Heart right ventricle (tissue), 16 donors: ENCODE data around the gene SLC25A13. TPM values are rescaled to one million over a fixed set of nuclear protein-coding genes. Genes with fewer than 3 reads are reported as not detected.

Source experiments
- ATAC-seq, 8 donors: fragments of 200-7000 bp; cut with Tn5 transposase; one replicate each; pipeline ENCODE4 v1.9.1; 2020; ENCODE audit warnings: mild to moderate bottlenecking in 8 of 8, moderate library complexity in 8 of 8, moderate number of reproducible peaks in 1 of 8
- DNase-seq, 2 donors: peaks; one replicate each; pipeline ENCODE4 v3.0.0-alpha.2; 2020
- H3K27ac ChIP-seq, 10 donors: fragments of 200-600 bp; sonication (generic) in 2 of 10; one replicate each; pipeline versions ENCODE4 v1.5.0 to v1.8.0; 2020 to 2022; ENCODE audit warnings: mild to moderate bottlenecking in 3 of 10
- H3K27me3 ChIP-seq, 7 donors: fragments of 200-600 bp; one replicate each; pipeline ENCODE4 v1.8.0; 2021 to 2022; ENCODE audit warnings: mild to moderate bottlenecking in 2 of 7
- H3K36me3 ChIP-seq, 9 donors: fragments of 200-600 bp; sonication (generic) in 1 of 9; one replicate each; pipeline versions ENCODE4 v1.5.0 to v1.8.0; 2020 to 2022; ENCODE audit warnings: mild to moderate bottlenecking in 2 of 9
- H3K4me1 ChIP-seq, 9 donors: fragments of 200-600 bp; sonication (generic) in 1 of 9; one replicate each; pipeline versions ENCODE4 v1.5.0 to v1.8.0; 2020 to 2022; ENCODE audit warnings: mild to moderate bottlenecking in 4 of 9
- H3K4me3 ChIP-seq, 10 donors: fragments of 200-600 bp; sonication (generic) in 2 of 10; one replicate each; pipeline versions ENCODE4 v1.5.0 to v1.8.0; 2020 to 2022; ENCODE audit warnings: mild to moderate bottlenecking in 7 of 10, moderate library complexity in 2 of 10
- H3K9me3 ChIP-seq, 11 donors: fragments of 200-600 bp in 10 of 11; sonication (generic) in 2 of 11; one replicate each; pipeline versions ENCODE4 v1.5.0 to v1.8.0; 2013 to 2022; ENCODE audit warnings: mild to moderate bottlenecking in 2 of 11, control low read depth in 1 of 11, moderate library complexity in 1 of 11
- CTCF ChIP-seq, 9 donors: fragments of 200-600 bp; sonication (generic) in 2 of 9; IDR thresholded peaks; one replicate each; pipeline versions ENCODE4 v1.5.0 to v1.8.0; 2021 to 2022; ENCODE audit warnings: antibody characterized with exemption in 9 of 9, mild to moderate bottlenecking in 5 of 9, moderate library complexity in 1 of 9
- WGBS, 2 donors: extraction: QIAGEN DNeasy Blood & Tissue Kit; methylation state at CpG; one replicate each; pipeline ENCODE4 v1.1.7; 2013; ENCODE audit warnings: inconsistent platforms in 1 of 2; 5-methylcytosine and 5-hydroxymethylcytosine counted together
- intact Hi-C, 10 donors: fragments of 100-400 bp; cut with DNase I; formaldehyde crosslinking; loops; one replicate each; pipeline versions ENCODE4 v1.11.1 to v1.14.2; 2022
- polyA plus RNA-seq, 2 donors: library from polyadenylated mRNA; stranded (reverse); fragments of 200-250 nt; gene quantifications; one replicate each; pipeline ENCODE4 v1.2.3, GENCODE V29; 2013
- total RNA-seq, 10 donors: library from RNA; stranded (reverse); fragmentation: NEBNext Ultra II Directional in 3 of 10; extraction: Animal tissue kit (Norgen Biotek cat#: 25700) in 3 of 10; gene quantifications; one replicate each; pipeline versions ENCODE4 v1.2.1 to v1.2.4, GENCODE V29; 2021 to 2023
- donor health status: Arrhythmogenic right ventricular cardiomyopathy.
- donor health status: ischemic (EF 13 %, LVEDD 7.1; RV severe dilation, severe dysfunction).
- donor health status: healthy with polysubstance abuse.
- donor health status: DM: no; HTN: yes; CAD: no.
- donor health status: DM: no; HTN: no; CAD: no.
- donor health status: ischemic (EF 25% LVEDD 6.9; RV normal size, moderate dysfunction).
- donor health status: ischemic (EF 25% LVEDD 5.7; RV mildly dilated, moderate dysfunction).
- donor health status: healthy.
- donor health status: DM: yes; HTN: yes; CAD: no.
- donor health status: Ischemic cardiomyopathy.
- donor health status: ischemic (EF 35%, LVEDD 5.7; RV mildly dilated, moderate dysfunction).
- donor health status: nonischemic (EF 11% LVEDD 7.7; RV severe dilation, severe dysfunction).
- donor health status: DM: yes; HTN: yes; CAD: no.
- donor health status: PGD.
- donor health status: ischemic (EF 29% LVEDD 5.4; RV normal size, mild dysfunction).
- donor health status: nonischemic (EF 23%, LVEDD 6.1; RV moderate dilation, normal function).

Gene SLC25A13
- total and polyA plus RNA-seq, 12 donors = 5.2 to 15.3 (median 8.7) TPM

DNA sequence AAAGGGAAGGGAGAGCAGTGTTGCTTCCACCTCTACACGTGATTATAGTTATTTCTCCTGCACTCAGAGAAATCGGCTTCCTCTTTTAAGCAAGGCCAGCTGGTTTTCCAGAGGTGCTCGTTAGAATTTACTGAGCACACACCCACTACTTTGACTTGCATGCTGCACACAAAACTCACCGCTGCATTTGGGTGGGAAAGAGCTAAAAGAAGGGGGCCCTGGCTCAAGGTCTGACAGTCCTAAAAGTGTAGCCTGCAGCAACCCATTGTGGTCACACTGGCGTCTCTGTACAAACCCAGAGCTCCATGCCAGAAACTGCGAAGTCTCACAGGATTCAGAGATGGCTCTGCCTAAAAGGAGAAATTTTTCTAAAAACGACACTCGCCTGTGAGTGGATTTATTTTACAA is 133.7 kb downstream of the SLC25A13 start:
- Histone ChIP-seq H3K4me1 (peaks cover 0 to 3% (median 0%) of the 10 kb centered on the region in 9 donors), H3K27me3 (no peaks in the 10 kb centered on the region), H3K9me3 (no peaks in the 10 kb centered on the region), H3K27ac (no peak overlapping the region), H3K36me3 (peaks cover 0 to 100% (median 26%) of the 10 kb centered on the region in 9 donors), H3K4me3 (peak overlapping the region in 1 of 10 donors; percentile 16)
- DNase-seq (no peak), ATAC-seq (no peak)
- 69 to 73% methylated on average over 8 of the region's 8 CpGs for WGBS, 2 donors
- intact Hi-C loops = loop anchor here in 1 of 10 donors (10.0 kb wide), 1 partner anchor 837 kb away; the partner anchor contains the start of gene DLX5
- TF ChIP-seq CTCF (IDR thresholded peaks at IDR 0.05) = no peak

- no peak for TF ChIP-seq CTCF (IDR thresholded peaks at IDR 0.05)
- Histone ChIP-seq H3K4me1 (peaks cover 0 to 3% (median 0%) of the 10 kb centered on the region in 9 donors), H3K27me3 (no peaks in the 10 kb centered on the region), H3K9me3 (no peaks in the 10 kb centered on the region), H3K4me3 (no peak overlapping the region), H3K27ac (no peak overlapping the region), H3K36me3 (peaks cover 0 to 100% (median 28%) of the 10 kb centered on the region in 9 donors)
- 76 to 79% methylated on average over 6 of the region's 6 CpGs for WGBS, 2 donors
- intact Hi-C loops = loop anchor here in 1 of 10 donors (10.0 kb wide), 1 partner anchor 837 kb away; the partner anchor contains the start of gene DLX5
- DNase-seq (no peak), ATAC-seq (no peak)
Observed at GRCh38 chr7:96187735-96188134, 134.2 kb downstream of the SLC25A13 start.

DNA sequence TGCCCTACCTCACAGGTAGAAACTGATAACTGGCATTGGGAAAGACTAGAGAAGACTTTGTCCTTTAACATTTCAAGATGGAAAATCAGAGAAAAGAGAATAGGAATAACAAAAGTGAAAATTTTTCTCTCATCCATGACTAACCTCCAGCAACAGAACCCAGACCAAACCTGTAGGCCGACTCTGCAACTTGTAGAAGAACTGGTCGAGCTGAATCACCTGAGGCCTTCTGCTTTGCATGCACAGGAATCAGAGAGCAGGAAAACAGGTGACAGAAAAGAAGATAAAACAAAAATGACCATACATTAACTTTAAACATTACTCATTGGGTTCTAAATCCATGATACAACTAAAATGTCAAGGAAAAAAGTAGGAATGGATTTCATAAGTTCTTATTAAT is 137.1 kb downstream of the SLC25A13 start:
- peaks cover 0 to 94% (median 33%) of the 10 kb centered on the region in 9 donors for H3K36me3 ChIP-seq
- H3K9me3 ChIP-seq = no peaks in the 10 kb centered on the region
- no peak for TF ChIP-seq CTCF (IDR thresholded peaks at IDR 0.05)
- intact Hi-C loops = loop anchor here in 1 of 10 donors (10.0 kb wide), 1 partner anchor 840 kb away; the partner anchor contains the start of gene DLX5
- no peak overlapping the region for H3K27ac ChIP-seq
- DNase-seq (no peak), ATAC-seq (no peak)
- 91 to 98% methylated on average over 2 of the region's 2 CpGs for WGBS, 2 donors
- no peak overlapping the region for H3K4me3 ChIP-seq
- no peaks in the 10 kb centered on the region for H3K27me3 ChIP-seq
- H3K4me1 ChIP-seq = peaks cover 0 to 3% (median 0%) of the 10 kb centered on the region in 9 donors

DNA sequence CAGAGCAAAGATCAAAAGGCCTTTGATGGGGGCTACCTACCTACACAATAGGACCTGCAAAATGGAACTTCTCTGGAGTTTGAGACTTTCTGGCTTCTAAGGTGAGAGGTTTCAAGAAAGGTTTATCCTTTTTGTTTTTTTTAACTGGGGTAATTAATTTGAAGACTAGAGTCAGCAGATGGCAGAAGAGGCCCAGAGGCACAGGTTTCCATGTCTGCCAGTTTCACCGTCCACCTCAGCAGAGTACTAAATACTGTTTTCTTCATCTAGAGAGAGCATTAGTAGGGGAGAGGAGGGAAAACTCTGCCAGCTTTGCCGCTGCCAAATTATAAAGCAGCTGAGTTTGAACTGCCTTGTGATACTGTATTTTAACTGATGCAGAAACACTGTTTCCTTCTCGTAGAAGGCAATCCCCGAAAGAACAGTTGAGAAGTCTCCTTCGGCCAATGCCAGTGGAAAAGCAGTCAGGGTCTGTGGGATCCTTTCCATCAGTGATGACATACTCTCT is 138.7 kb downstream of the SLC25A13 start:
- Histone ChIP-seq H3K27ac (no peak overlapping the region), H3K4me3 (no peak overlapping the region), H3K36me3 (peaks cover 0 to 95% (median 33%) of the 10 kb centered on the region in 9 donors), H3K9me3 (no peaks in the 10 kb centered on the region), H3K4me1 (peaks cover 0 to 2% (median 0%) of the 10 kb centered on the region in 9 donors), H3K27me3 (no peaks in the 10 kb centered on the region)
- DNase-seq = no peak
- WGBS, 2 donors = 92% methylated on average over 5 of the region's 5 CpGs
- TF ChIP-seq CTCF (IDR thresholded peaks at IDR 0.05) = peak in 2 of 9 donors; percentile 12 to 29
- no peak for ATAC-seq
- intact Hi-C loops = loop anchor here in 1 of 10 donors (10.0 kb wide), 1 partner anchor 842 kb away; the partner anchor contains the start of gene DLX5
